SH-SY5Y (cell line): ENCODE data around the gene ANXA4.

ENCODE experiments used
- GATA2 ChIP-seq: IDR thresholded peaks from 2 replicates; pipeline ENCODE4 v1.6.1; 2011; ENCODE audit warnings: mild to moderate bottlenecking, low read depth, low read length
- GATA3 ChIP-seq: IDR thresholded peaks from 2 replicates; pipeline ENCODE4 v1.6.1; 2011; ENCODE audit warnings: low read depth, mild to moderate bottlenecking, low read length, moderate library complexity

ANXA4 gene

GRCh38 chr2:69829256-69830044, 87.5 kb downstream of the ANXA4 start, which contains the start of gene GMCL1:
Gene GMCL1, plus strand, starts transcription at chr2:69829660. Its CDS starts 233 bp downstream, at chr2:69829893.
- TF ChIP-seq GATA2 = no peak; the same call in 1 of the 2 replicates
- no peak for TF ChIP-seq GATA3

GRCh38 chr2:69830045-69830905, 88.3 kb downstream of the ANXA4 start:
- no peak for TF ChIP-seq GATA2
- TF ChIP-seq GATA3 = no peak

GRCh38 chr2:69831354-69831905, 89.5 kb downstream of the ANXA4 start:
- TF ChIP-seq GATA3 (no peak), GATA2 (no peak)

GRCh38 chr2:69833752-69834151, 91.8 kb downstream of the ANXA4 start:
- TF ChIP-seq GATA3 (no peak), GATA2 (no peak)

- TF ChIP-seq GATA3 = no peak
- no peak for TF ChIP-seq GATA2
Measured at GRCh38 chr2:69835666-69836065, 93.7 kb downstream of the ANXA4 start.

GRCh38 chr2:69836316-69836715, 94.4 kb downstream of the ANXA4 start:
- TF ChIP-seq GATA2 (no peak), GATA3 (no peak)

GRCh38 chr2:69837533-69837932, 95.6 kb downstream of the ANXA4 start:
- TF ChIP-seq GATA3 (no peak), GATA2 (no peak)

- TF ChIP-seq GATA2 (no peak), GATA3 (no peak)
Measured at GRCh38 chr2:69843993-69844392, 102.1 kb downstream of the ANXA4 start.

GRCh38 chr2:69844560-69844959, 102.6 kb downstream of the ANXA4 start:
- TF ChIP-seq GATA3 = no peak
- TF ChIP-seq GATA2 = no peak

- TF ChIP-seq GATA3 (no peak), GATA2 (no peak)
Measured at GRCh38 chr2:69846182-69847067, 104.5 kb downstream of the ANXA4 start.

- TF ChIP-seq GATA3 (no peak), GATA2 (no peak)
Measured at GRCh38 chr2:69847068-69847828, 105.3 kb downstream of the ANXA4 start.

- TF ChIP-seq GATA2 (no peak), GATA3 (no peak)
Measured at GRCh38 chr2:69848186-69848790, 106.4 kb downstream of the ANXA4 start.

- TF ChIP-seq GATA3 (no peak), GATA2 (no peak)
Measured at GRCh38 chr2:69858261-69858660, 116.3 kb downstream of the ANXA4 start.
